ENCODE results near the gene TET3. TPM values are rescaled to one million over a fixed set of nuclear protein-coding genes. Genes with fewer than 3 reads are reported as not detected.

Gene TET3
- total and polyA plus RNA-seq, 9 of the 15 experiments (the other 6 are each of a cell fraction or from before 2014, with no cell fraction given): 0.35 to 16.3 (median 5.5) TPM

DNA sequence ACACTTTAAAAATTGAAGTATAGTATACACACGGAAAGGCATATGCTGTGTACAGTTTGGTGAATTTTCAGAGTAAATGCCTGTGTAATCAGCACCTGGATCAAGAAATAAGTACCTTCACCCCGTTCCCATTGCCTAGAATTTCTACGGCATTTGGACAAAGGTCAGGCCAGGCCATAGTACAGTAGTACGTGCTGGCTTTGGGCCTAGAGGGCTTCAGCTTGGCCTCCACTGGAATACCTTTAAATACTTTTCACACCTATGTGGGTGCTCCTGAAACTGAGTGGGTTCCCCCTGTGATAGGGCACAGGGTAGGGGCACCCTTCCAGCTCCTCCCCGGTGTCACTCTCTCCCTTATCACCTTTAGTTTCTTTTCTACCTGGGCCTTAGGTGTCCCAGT is 26.5 kb downstream of the TET3 start:
- ATAC-seq: no peak
- intact Hi-C loops (cut with micrococcal nuclease): no loop called here
- Histone ChIP-seq H3K36me3 (ENCODE audit: control insufficient read depth, insufficient read depth, low read length) (peaks cover 15% of the 10 kb centered on the region), H3K9me1 (ENCODE audit: control insufficient read depth, insufficient read depth, low read length) (peaks cover 3% of the 10 kb centered on the region), H4K20me1 (replicated peaks; ENCODE audit: control insufficient read depth, insufficient read depth, low read length) (0 out of 2 replicates have a peak, but pooled peaks cover 4% of the 10 kb centered on the region), H3K9me3 (replicated peaks; ENCODE audit: control insufficient read depth, insufficient read depth, low read depth, low read length) (no peaks in the 10 kb centered on the region), H3K4me2 (ENCODE audit: insufficient read depth, low read length) (no peak overlapping the region), H3K4me3 (no peak overlapping the region), H3K4me1 (replicated peaks in 1 of 2; ENCODE audit: control insufficient read depth in 2 of 2, insufficient read depth in 2 of 2, low read length in 2 of 2) (peaks cover 17 to 34% of the 10 kb centered on the region in 2 experiments), H3K27me3 (ENCODE audit: control insufficient read depth in 2 of 2, insufficient read depth in 2 of 2, low read length in 2 of 2) (no peaks in the 10 kb centered on the region), H3K79me2 (ENCODE audit: control insufficient read depth, insufficient read depth, low read length) (peaks cover 82% of the 10 kb centered on the region), H3K9ac (ENCODE audit: insufficient read depth in 1 of 2, low read depth in 2 of 2, low read length in 2 of 2) (no peak overlapping the region), H3K27ac (ENCODE audit: extremely low read depth, low read depth, low read length) (no peak overlapping the region), H2AFZ (ENCODE audit: low read depth, low read length) (no peak overlapping the region)
- no TSS peak for BruUV-seq (replicated peaks)
- TF ChIP-seq SIN3A (IDR thresholded peaks at IDR 0.05; ENCODE audit: borderline replicate concordance in 2 of 2, control insufficient read depth in 1 of 2, low read depth in 2 of 2, low read length in 2 of 2) (no peak), NCOA6 (IDR thresholded peaks at IDR 0.05) (no peak), NEUROD1 (IDR thresholded peaks at IDR 0.05; ENCODE audit: borderline replicate concordance, low read depth, low read length, partially characterized antibody) (no peak)
- TF ChIP-seq, protein P1, sequence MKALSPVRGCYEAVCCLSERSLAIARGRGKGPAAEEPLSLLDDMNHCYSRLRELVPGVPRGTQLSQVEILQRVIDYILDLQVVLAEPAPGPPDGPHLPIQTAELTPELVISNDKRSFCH (CRISPR knock-in tag; IDR thresholded peaks at IDR 0.05): no peak
- TF ChIP-seq, protein P1 (tag; IDR thresholded peaks at IDR 0.05): no peak
- TF ChIP-seq, protein P2, sequence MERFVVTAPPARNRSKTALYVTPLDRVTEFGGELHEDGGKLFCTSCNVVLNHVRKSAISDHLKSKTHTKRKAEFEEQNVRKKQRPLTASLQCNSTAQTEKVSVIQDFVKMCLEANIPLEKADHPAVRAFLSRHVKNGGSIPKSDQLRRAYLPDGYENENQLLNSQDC (CRISPR knock-in tag; IDR thresholded peaks at IDR 0.05): no peak
- ChIA-PET CTCF (ENCODE audit: low intra/inter-chr PET ratio) (no interaction called here), POLR2A (no interaction called here)
- DNase-seq (ENCODE audit: extremely low read depth in 1 of 4, low spot score in 3 of 4): no peak
- FAIRE-seq: no peak
- 76% methylated on average over 5 of the region's 5 CpGs for WGBS (ENCODE audit: insufficient coverage, low coverage, missing lambda C conversion rate)
- in situ Hi-C loops (cut with MboI): no loop called here

All from K562 (cell line).